GM21825 (cell line): ENCODE data around the gene KHDC1.
A peak's percentile ranks its signal among the peaks of the same experiment; 100 is the strongest.
"Not testable (repeated sequence)": the region's sequence is repeated elsewhere in the genome, so short reads cannot be mapped to it uniquely, and the experiment has no call there.

ENCODE experiments used
- ATAC-seq: cut with Tn5 transposase; IDR thresholded peaks from one replicate; pipeline ENCODE4 v1.9.1; 2021; ENCODE audit warnings: mild to moderate bottlenecking, moderate library complexity; ENCODE audit not compliant: unreplicated experiment

Gene KHDC1, protein sequence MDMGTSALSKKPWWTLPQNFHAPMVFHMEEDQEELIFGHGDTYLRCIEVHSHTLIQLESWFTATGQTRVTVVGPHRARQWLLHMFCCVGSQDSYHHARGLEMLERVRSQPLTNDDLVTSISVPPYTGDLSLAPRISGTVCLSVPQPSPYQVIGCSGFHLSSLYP

DNA sequence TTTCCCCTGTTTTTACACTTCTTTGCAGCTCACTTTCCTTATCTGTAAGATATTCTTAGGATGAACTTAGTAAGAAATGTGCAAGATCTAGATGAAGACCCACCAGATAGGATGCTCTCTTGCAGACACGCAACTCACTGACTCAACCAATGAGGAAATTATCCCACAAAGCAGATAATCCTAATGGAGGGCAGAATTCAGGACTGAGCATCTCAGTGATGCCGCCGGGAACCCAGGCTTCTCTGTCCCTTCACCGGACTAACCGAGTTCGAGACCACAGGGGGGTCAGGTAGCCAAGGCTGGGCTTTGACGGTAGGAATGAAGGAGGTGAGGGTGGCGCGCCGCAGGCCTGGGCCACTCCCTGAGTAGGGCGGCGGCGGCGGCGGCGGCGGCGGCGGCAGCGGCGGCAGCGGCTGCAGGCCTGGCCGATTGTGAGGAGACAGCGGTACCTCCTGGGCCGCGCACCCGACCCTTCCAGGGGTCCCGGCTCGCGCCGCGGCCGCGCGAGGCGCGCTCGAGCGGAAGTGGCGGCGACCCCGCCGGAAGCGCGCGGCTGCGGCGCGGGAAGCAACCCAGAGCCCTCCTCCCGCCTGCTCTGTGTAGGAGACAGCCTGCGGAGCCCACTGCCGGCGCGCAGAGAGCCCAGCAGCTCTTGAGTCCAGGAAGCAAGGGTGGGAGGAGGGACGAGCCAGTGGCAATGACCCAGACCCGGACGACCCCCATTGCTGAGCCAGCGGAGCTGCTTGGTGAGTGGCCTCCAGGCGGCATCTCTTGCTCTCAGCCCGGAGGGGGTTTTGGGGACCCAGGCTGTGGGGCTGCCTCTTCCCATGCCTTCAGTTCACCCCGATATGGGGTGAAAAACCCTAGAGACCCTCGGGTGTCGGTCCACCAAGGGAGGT, at the start of gene KHDC1:
Gene KHDC1, minus strand, starts transcription at position 526 of the 899 bp plus-strand sequence. CDS start 20,679 bp downstream, outside the sequence.
- peak; percentile 95 for ATAC-seq

DNA sequence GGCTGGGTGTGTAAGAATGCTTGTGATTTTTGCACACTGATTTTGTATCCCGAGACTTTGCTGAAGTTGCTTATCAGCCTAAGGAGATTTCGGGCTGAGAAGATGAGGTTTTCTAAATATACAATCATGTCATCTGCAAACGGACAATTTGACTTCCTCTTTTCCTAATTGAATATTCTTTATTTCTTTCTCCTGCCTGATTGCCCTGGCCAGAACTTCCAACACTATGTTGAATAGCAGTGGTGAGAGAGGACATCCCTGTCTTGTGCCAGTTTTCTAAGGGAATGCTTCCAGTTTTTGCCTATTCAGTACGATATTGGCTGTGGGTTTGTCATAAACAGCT, 47.5 kb upstream of the KHDC1 start:
- ATAC-seq, result not testable (repeated sequence)

DNA sequence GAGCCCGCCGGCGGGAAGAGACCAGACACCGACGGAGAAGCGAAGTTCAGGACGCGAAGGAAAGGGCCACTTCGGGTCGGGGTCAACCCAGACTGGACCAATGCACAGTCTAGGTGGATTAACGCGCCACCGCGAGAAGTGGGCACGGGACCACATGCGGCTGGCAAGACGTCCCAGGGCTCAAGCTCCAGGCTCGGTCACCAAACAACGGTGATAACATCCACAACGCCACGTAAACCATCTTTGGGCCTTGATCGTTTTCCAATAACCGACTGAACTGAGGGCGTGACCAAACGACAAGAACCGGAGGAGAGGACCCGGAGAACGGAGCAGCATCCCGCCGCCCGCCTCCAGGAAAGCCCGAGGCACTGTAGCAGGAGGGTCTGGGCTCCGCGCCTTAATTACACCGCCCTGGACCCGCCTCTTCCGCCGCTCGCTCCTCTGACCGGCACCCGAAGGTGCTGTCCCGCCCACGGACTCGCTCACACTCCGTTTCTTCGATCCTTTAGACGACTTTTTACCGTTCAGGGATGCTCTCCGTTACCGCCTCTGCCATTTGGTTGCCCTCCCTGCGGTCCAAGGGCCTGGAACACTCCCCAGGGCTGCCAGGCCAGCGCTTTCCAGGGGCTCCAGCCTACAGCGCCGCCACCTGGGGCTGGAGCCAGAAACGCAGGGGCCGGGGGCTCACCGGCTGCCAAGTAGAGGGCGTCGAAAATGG, 46.9 kb upstream of the KHDC1 start:
- peak; percentile 93 for ATAC-seq

DNA sequence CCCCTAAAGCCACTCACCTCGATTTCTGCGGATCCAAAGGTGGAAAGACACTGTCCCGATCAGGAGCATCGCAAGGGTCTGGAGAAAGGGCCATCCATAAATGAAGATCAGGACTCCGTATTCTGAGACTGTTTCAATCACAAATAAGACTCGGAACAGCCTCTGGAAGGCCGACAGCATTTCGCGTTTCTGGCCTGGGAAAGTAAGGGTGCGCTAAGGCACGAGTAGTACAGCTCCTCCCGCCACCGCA, 46.5 kb upstream of the KHDC1 start:
- no peak for ATAC-seq

DNA sequence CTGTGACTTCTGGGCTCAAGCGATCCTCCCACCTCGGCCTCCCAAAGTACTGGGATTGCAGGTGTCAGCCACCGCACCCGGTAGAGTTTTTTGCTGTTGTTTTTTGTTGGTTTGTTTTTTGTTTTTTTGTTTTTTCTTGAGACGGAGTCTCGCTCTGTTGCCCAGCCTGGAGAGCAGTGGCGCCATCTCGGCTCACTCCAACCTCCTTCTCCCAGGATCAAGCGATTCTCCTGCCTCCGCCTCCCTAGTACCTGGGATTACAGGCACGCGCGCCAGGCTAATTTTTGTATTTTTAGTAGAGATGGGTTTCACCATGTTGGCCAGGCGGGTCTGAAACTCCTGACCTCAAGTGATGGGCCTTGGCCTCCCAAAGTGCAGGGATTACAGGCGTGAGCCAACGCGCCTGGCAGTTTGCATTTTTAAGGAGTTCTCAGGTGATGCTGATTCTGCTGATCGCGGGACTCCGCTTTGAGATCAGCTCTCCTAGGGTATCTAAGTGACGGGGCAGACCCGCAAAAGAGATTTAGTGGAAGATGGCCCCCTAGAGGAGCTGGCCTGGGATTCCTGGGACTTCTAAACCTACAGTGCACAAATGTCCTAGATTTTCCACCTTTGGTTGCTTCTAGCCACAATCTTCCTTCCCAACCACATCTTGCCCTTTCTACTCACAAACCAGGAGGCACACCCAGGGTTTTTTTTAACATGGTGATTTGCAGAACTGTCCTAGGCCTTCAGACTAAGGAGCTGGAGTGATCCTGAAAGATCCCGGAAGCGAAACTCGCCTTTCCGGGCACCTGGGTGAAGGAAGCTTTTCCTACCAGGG, 45.9 kb upstream of the KHDC1 start:
- no peak for ATAC-seq

DNA sequence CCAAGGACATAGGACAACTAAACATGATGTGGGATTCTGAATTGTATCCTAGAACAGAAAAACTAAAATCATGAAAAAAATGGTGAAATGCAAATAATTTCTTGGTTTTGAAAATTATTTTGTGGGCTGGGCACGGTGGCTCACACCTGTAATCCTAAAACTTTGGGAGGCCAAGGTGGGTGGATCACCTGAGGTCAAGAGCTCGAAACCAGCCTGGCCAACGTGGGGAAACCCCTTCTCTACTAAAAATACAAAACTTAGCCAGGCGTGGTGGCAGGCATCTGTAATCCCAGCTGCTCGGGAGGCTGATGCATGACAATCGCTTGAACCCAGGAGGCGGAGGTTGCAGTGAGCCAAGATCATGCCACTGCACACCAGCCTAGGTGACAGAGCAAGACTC, 40.8 kb upstream of the KHDC1 start:
- ATAC-seq, result not testable (repeated sequence)

DNA sequence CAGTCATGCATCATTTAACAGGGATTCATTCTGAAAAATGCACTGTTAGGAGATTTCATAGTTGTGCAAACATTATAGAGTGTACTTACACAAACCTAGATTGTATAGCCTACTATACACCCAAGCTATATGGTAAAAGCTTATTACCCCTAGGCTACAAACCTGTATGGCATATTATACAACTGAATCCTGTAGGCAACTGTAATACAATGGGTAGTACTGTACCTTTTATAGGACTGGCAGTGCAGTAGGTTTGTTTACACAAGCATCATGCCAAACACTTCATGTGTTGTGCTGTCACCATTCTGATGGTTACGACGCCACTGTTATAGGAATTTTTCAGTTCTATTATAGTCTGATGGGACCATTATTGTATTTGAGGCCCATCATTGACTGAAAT, 39.3 kb upstream of the KHDC1 start:
- ATAC-seq, result no peak

DNA sequence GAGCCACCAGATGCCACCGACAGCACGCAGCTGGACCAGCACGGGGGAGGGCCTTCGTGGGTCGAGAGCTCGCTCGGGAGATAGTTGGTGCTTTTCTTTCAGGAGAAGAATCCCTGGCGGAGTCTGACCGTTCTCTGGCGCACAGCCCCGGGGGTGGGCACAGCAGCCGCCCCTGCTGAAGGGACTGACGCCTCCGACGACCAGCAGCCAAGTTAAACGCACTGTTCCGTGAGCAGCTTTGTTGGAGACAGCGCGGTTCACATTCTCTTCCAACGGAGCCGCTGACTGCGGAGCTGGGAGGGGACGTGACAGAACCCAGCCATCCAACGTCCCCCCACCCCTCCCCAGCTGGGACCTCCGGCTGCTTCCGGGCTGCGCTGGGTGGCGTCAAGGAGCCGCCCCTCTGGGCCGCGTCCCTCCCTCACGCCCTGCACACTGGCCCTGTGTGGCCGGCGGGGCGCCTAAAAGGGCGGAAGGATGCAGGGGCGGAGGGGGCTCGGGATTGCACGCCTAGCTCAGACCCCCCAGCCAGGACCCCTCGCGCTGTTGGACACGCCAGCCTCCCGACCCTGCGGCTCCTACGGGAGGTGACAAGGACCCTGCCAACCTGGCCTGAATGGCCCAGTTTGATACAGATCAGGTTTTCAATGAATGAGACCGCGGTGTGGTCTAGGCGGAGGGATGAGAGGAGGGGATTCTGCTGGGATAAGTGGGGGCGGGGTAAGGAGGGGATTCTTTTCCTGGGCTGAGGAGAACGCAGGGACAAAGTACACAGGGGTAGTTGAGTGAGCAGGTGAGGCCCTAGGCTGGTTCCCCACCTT, 36.4 kb upstream of the KHDC1 start:
- ATAC-seq, result no peak

DNA sequence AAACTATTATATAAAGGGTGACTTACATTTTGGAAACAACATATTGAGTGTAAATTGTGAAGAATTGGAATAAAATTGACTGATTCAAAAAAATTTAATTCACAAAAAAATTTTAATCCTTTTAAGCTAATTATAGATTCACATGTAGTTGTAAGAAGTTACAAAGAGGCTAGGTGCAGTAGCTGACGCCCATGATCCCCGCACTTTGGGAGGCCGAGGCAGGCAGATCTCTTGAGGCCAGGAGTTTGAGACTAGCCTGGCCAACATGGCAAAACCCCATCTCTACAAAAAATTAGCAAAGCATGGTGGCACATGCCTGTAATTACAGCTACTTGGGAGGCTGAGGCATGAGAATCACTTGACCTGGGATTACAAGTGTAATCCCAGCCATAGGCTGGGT, 30.3 kb upstream of the KHDC1 start:
- no peak for ATAC-seq

DNA sequence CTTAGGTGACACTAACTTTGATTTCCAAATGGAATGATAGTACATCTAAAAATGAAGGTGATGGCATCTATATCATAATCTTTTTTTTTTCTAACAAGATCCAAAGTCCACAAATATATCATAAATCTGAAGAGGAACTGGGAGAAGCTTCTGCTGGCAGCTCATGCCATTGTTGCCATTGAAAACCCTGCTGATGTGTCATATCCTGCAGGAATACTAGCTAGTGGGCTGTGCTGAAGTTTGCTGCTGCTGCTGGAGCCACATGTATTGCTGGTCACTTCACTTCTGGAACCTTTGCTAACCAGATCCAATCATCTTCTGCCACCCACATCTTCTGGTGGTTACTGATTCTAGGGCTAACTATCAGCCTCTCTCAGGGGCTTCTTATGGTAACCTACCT, 27.4 kb upstream of the KHDC1 start:
- no peak for ATAC-seq

DNA sequence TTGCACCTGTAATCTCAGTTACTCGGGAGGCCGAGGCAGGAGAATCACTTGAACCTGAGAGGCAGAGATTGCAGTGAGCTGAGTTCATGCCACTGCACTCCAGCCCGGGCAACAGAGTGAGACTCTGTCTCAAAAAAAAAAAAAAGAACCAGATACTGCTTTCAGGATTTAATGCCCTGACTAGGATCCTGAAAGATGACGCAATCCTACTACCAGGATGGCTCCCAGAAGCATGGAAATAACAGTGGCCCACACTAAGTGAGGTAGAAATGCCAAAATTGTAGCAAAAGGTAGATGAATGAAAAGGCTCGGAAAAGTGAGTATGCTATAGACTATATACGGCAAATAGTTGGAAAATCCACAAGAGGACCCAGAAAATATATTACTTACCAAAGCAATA, 23.8 kb upstream of the KHDC1 start:
- no peak for ATAC-seq

DNA sequence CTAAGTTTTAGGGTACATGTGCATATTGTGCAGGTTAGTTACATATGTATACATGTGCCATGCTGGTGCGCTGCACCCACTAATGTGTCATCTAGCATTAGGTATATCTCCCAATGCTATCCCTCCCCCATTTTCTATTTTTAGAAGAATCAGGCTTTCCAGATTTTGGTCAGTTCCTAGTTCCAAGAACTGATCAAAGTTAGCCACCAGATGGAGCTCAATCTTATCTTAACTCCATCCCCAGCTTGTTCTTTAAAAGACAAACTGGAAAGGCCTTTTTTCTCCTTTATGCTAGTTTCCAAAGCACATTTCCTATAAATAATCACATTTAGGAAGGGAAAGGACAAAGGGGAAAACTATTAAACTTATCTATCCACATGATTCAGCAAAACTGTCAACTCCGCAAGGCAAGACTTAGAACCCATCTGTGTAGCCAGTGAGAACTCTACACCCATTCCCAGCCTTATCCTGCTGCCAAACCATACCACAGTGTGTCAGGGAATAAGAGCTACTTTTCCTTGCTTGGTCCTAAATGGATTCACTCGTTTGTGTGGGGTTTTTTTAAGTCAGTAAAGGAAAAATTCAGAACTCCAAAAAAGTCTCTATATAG, 22.8 kb upstream of the KHDC1 start:
- ATAC-seq, result no peak

DNA sequence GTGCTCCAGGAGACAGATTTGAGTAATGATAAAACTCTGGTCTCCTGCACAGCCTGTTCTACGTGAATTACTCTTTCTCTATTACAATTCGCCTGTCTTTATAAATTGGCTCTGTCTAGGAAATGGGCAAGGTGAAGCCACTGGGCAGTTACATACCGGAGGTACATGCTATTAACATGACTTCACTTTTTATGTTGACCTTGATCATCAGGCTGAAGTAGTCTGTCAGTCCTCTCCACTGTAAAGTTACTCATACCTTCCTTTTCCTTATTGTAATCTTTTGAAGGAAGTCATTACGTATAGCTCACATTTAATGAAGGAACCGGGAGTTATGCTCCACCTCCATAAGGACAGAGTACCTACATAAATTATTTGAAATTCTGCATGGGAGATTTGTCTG, 19.9 kb upstream of the KHDC1 start:
- ATAC-seq, result no peak

DNA sequence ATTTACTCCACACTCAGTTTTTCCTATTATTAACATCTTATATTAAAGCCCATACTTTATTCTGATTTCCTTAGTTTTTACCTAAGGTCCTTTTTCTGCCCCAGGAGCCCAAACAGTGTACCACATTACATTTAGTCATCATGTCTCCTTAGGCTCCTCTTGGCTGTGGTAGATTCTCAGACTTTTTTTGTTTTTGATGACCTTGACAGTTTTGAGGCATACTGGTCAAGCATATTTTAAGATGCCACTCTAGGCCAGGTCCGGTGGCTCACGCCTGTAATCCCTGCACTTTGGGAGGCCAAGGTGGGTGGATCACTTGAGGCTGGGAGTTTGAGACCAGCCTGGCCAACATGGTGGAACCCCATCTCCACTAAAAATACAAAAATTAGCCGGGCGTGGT, 18.7 kb upstream of the KHDC1 start:
- not testable (repeated sequence) for ATAC-seq

DNA sequence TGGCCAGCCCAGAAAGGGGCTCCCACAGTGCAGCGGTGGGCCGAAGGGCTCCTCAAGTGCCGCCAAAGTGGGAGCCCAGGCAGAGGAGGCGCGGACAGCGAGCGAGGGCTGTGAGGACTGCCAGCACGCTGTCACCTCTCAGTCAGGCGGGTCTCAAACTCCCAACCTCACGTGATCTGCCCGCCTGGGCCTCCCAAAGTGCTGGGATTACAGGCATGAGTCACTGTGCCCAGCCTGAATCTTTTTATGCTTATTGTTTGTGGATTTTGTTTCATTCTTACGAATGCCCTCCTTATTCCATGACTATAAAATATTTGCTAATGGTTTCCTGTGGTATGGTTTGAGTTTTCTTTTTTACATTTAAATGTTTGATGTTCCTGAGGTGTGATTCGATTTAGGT, 6.3 kb upstream of the KHDC1 start:
- ATAC-seq, result not testable (repeated sequence)

DNA sequence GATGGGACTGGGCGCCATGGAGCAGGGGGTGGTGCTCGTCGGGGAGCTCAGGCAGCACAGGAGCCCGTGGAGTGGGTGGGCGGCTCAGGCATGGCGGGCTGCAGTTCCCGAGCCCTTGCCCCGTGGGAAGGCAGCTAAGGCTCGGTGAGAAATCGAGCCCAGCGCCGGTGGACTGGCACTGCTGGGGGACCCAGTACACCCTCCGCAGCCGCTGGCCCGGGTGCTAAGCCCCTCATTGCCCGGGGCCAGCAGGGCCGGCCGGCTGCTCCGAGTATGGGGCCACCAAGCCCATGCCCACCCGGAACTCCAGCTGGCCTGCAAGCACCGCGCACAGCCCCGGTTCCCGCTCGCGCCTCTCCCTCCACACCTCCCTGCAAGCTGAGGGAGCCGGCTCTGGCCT, 5.9 kb upstream of the KHDC1 start:
- not testable (repeated sequence) for ATAC-seq

DNA sequence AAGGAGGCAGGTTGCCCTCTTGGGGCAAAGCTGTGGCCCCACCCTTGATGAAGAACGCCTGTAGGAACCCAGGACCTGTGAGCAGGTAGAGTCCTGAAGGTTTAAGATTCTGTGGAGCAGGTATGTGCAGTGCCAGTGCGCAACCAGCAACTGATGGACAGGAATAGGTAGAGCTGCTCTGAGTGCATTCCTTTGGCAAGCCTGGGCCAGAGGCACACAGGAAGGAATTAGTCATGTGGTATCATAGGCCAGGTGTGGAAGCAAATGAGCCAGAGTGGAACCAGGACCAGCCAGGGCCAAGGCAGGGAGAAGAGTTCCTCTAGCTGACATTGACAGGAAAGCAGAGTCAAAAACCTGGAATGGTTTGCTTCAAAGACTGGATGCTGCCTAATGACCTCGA, 1.4 kb upstream of the KHDC1 start:
- no peak for ATAC-seq

DNA sequence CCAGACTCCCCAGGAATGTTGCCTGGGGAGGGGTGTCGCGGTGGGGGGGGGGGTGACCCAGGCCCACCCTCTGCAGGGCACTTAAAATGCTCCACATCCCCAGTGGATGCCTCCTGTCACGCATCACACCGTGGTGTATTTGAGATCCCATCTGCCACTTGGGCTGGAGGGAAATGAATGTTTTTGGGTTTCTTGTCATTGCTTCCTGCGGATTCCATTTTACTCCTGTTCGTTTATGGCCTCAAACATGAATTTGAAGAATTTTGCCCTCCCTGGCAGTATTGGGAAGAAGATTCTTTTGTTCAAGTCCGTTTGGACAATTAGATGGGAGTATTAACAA, 544 bp upstream of the KHDC1 start:
- ATAC-seq, result no peak

DNA sequence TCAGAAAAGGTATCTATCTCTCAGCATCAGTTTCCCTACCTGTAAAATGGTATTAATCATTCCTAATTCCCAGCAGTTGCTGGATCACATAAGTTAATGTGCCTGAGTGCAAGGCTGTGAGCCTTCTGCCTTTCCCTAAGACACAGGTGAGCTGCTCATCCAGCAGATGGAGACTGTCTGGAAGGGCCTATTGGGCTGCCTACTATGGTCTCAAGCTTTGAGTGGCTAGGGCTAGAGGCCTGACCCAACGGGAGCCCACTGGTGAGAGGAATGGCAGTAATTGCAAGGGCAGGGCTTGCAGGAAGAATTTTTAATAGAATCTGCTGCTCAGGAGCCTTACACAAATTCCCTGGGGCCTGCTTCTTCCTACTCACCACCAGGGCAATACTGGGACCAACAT, 4.3 kb downstream of the KHDC1 start:
- ATAC-seq, result no peak

DNA sequence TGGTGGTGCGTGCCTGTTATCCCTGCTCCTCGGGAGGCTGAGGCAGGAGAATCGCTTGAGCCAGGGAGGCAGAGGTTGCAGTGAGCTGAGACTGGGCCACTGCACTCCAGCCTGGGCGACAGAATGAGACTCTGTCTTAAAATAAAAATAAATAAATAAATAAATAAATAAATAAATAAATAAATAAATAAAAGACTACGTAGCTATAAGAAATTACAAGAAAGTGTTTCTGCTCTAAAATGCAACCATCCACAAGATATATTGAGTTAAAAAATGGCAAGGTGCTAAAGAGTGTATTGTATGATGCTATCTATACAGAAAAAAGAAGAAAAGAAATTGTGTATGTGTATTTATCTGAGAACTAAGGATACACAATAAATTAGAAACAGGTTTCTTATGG, 8.7 kb downstream of the KHDC1 start:
- not testable (repeated sequence) for ATAC-seq
